Prostate gland (tissue), 2 donors: ENCODE measurements around the gene MAPK8IP1.

Source experiments
- CTCF ChIP-seq, 4 experiments: fragments of 200-600 bp in 2 of 4; fragments of 450-650 bp in 2 of 4; sonication (generic) in 2 of 4; IDR thresholded peaks; 1 replicate in 3 of 4; 2 replicates in 1 of 4; pipeline ENCODE4 v1.5.1; 2016 to 2019; ENCODE audit warnings: antibody characterized with exemption in 4 of 4, mild to moderate bottlenecking in 2 of 4, moderate library complexity in 2 of 4
- POLR2AphosphoS5 ChIP-seq: sonication (generic); formaldehyde crosslinking; IDR thresholded peaks from one replicate; pipeline ENCODE4 v1.6.1; 2017; ENCODE audit warnings: antibody characterized with exemption

GRCh38 chr11:45930031-45930794 is 44.8 kb downstream of the MAPK8IP1 start:
- TF ChIP-seq POLR2AphosphoS5 (no peak), CTCF (IDR thresholded peaks at IDR 0.05) (no peak)
